GM12874 (cell line): ENCODE results near the gene HBA1.

ENCODE experiments used
- CTCF ChIP-seq: IDR thresholded peaks from 2 replicates; pipeline ENCODE4 v1.5.1; 2011; ENCODE audit warnings: low read depth, mild to moderate bottlenecking, control low read depth, low read length, moderate library complexity; ENCODE audit not compliant: insufficient read depth

The HBA1 gene

GRCh38 chr16:142405-142967 lies 34.0 kb upstream of the HBA1 start:
- no peak for TF ChIP-seq CTCF

- TF ChIP-seq CTCF, result no peak
These were observed 33.4 kb upstream of the HBA1 start for GRCh38 chr16:143047-143446.

- TF ChIP-seq CTCF, result no peak
These were observed 33.0 kb upstream of the HBA1 start for GRCh38 chr16:143456-143855.

- TF ChIP-seq CTCF, result no peak
These were observed 31.7 kb upstream of the HBA1 start for GRCh38 chr16:144797-145252.

- TF ChIP-seq CTCF, result no peak
These were observed 29.8 kb upstream of the HBA1 start for GRCh38 chr16:146646-147045.

GRCh38 chr16:149024-149660 lies 27.3 kb upstream of the HBA1 start:
- TF ChIP-seq CTCF, result no peak

GRCh38 chr16:152141-153128 lies 24.0 kb upstream of the HBA1 start, which contains the start of gene HBZ:
TSS of gene HBZ (plus strand) at chr16:152644. CDS start at chr16:152910, 266 bp downstream.
- no peak for TF ChIP-seq CTCF
